Measurements from ENCODE around the gene GPR18.

The GPR18 gene

DNA sequence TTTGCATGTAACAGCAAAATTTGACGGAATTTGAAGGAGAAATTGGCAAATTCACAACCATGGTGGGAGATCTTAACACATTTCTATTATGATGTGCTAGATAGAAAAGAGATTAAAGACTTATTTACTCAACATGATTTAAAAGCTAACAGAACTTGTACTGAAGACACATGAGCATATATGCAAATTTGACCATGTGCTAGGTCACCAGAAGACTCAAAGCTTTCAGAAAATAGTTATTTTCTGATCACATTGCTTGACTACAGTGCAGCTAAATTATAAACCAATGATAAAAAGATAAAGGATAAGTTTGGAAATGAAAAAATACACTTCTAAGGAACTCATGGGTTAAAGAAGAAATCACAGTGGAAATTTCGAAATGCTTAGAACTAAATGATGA, 39.9 kb upstream of the GPR18 start:
- no peak for DNase-seq (ENCODE audit: low spot score)

GRCh38 chr13:99297331-99297730, 39.2 kb upstream of the GPR18 start:
- DNase-seq (ENCODE audit: low spot score): no peak
- no peak for TF ChIP-seq CTCF (IDR thresholded peaks at IDR 0.05; ENCODE audit: extremely low read depth, missing control alignments)

More for the DNA sequence above, 39.9 kb upstream of the GPR18 start:
- TF ChIP-seq CTCF (IDR thresholded peaks at IDR 0.05; ENCODE audit: extremely low read depth, missing control alignments): no peak

DNA sequence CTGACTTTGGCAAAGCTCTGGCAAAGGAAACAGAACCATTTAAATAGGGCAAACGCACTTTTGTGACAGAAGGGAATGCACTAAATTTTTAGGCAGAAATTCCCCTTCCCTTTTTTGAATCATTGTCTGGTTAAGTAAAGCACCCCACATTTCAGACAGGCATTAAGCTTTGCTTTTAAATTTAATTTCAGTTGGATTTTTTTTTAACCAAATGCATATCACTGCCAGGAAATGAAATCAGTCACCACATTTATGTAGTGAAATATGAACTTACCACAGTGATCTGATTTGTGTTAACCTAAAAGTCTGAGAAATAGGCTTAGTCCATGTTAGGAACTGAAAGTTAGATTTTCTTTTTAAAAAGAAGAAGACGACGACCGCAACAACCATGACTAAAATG, 38.2 kb upstream of the GPR18 start:
- DNase-seq (ENCODE audit: low spot score): no peak
- no peak for TF ChIP-seq CTCF (IDR thresholded peaks at IDR 0.05; ENCODE audit: extremely low read depth, missing control alignments)

GRCh38 chr13:99295488-99296252, 37.5 kb upstream of the GPR18 start:
- no peak for DNase-seq (ENCODE audit: low spot score)
- no peak for TF ChIP-seq CTCF (IDR thresholded peaks at IDR 0.05; ENCODE audit: extremely low read depth, missing control alignments)

DNA sequence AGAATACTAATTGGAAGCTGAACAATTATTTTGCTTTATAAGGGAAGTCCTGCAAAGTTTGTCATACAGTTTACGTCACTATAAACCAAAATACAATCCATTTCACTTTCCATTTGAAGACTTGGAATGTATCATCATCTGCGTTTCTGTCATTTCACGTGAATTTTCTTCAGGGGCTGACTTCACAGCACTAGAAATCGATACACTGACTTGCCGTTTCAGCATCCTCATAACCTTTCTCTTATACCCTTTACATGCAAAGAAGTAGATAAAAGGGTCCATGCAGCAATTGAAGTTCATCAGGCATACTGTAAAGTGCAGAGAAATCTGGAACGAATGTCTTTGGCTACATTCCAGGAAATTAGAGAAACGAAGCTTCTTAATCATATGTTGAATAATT, 36.8 kb upstream of the GPR18 start:
- no peak for TF ChIP-seq CTCF (IDR thresholded peaks at IDR 0.05; ENCODE audit: extremely low read depth, missing control alignments)
- DNase-seq (ENCODE audit: low spot score): no peak

- no peak for TF ChIP-seq CTCF (IDR thresholded peaks at IDR 0.05; ENCODE audit: extremely low read depth, missing control alignments)
- no peak for DNase-seq (ENCODE audit: low spot score)
These were observed 36.0 kb upstream of the GPR18 start for GRCh38 chr13:99294198-99294597.

DNA sequence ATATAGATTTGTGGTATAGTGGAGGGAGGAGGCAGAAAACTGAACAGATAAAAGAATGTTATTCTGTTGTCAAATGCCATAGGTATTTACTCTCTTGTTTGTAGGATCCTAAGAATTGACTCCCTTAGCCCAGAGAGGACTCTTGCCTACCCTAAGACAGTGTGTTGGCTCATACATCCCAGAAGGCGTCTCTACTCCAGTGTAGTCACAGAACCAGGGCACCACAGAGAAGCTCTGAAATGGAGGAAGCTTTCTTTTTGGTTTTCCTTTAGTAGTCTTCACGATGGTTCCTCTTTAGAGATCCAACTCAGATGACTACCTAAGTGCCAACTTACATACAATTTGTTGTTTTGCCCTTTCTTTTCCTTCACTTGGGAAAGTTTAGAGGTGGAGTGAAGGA, 35.0 kb upstream of the GPR18 start:
- no peak for DNase-seq (ENCODE audit: low spot score)
- TF ChIP-seq CTCF (IDR thresholded peaks at IDR 0.05; ENCODE audit: extremely low read depth, missing control alignments): no peak

All from GM20000 (cell line).